ENCODE measurements around the gene THSD8. TPM values are rescaled to one million over a fixed set of nuclear protein-coding genes. Genes with fewer than 3 reads are reported as not detected.
A peak's percentile ranks its signal among the peaks of the same experiment; 100 is the strongest.

Gene THSD8
- polyA plus RNA-seq, 1 donor from 2014 or later = not detected

DNA sequence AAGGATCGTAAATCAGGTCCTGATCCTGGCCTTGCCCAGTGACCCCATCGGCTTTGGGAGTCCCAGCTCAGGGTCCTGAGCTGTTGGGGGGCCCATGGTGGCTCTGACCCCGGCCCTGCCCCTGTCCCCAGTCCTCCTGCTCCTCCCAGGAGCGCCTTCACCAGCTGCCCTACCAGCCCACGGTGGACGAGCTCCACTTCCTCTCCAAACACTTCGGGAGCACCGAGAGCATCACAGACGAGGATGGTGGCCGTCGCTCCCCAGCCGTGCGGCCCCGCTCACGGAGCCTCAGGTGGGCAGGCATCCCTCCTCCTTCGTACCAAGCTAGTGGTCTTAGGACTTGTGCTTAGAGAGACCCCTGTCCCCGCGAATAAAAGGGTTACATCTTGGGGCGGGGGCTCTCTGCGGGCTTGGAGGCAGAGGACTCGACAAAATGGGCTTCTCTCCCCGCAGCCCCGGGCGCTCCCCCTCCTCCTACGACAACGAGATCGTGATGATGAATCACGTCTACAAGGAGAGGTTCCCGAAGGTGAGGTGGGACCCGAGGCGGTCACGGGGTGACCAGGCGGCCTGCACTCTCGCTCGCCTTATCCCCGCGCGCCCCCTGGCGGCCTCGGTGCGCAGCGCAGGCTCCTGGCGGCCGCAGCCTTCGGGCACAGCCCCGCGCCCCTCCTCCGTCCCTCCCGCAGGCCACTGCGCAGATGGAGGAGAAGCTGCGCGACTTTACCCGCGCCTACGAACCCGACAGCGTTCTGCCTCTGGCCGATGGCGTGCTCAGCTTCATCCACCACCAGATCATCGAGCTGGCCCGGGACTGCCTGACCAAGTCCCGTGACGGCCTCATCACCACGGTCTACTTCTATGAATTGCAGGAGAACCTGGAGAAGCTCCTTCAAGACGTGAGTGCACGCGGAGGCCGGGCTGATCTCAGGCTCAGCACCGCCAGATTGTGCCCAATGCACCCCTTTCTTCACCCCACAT lies 45.6 kb downstream of the THSD8 start:
- H3K36me3 ChIP-seq (ENCODE audit: insufficient read depth, low read length) = peaks cover 15% of the 10 kb centered on the region
- no peaks in the 10 kb centered on the region for H3K9me2 ChIP-seq (ENCODE audit: insufficient read depth, low read length)
- H3K4me2 ChIP-seq (ENCODE audit: low read length) = no peak overlapping the region
- H4K20me1 ChIP-seq (ENCODE audit: insufficient read depth) = peaks cover 10% of the 10 kb centered on the region
- no peaks in the 10 kb centered on the region for H3K27me3 ChIP-seq (ENCODE audit: insufficient read depth, low read depth, low read length)
- no peak overlapping the region for H3K4me3 ChIP-seq (ENCODE audit: low read length)
- H2AFZ ChIP-seq (ENCODE audit: low read depth, low read length) = no peak overlapping the region
- no peak overlapping the region for H3K9ac ChIP-seq (ENCODE audit: low read length)
- no peaks in the 10 kb centered on the region for H3K9me3 ChIP-seq (ENCODE audit: low read length)
- H3K27ac ChIP-seq (ENCODE audit: low read length) = no peak overlapping the region
- no peaks in the 10 kb centered on the region for H3F3A ChIP-seq (ENCODE audit: insufficient read depth, low read length, poor library complexity, severe bottlenecking)
- TF ChIP-seq, protein P1, sequence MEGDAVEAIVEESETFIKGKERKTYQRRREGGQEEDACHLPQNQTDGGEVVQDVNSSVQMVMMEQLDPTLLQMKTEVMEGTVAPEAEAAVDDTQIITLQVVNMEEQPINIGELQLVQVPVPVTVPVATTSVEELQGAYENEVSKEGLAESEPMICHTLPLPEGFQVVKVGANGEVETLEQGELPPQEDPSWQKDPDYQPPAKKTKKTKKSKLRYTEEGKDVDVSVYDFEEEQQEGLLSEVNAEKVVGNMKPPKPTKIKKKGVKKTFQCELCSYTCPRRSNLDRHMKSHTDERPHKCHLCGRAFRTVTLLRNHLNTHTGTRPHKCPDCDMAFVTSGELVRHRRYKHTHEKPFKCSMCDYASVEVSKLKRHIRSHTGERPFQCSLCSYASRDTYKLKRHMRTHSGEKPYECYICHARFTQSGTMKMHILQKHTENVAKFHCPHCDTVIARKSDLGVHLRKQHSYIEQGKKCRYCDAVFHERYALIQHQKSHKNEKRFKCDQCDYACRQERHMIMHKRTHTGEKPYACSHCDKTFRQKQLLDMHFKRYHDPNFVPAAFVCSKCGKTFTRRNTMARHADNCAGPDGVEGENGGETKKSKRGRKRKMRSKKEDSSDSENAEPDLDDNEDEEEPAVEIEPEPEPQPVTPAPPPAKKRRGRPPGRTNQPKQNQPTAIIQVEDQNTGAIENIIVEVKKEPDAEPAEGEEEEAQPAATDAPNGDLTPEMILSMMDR (IDR thresholded peaks at IDR 0.05; ENCODE audit: poor library complexity, severe bottlenecking) = peak; percentile 93
- TF ChIP-seq EZH2 (IDR thresholded peaks at IDR 0.05; ENCODE audit: borderline replicate concordance, insufficient read depth, low read length, poor library complexity, severe bottlenecking) (no peak), MXI1 (conservative IDR thresholded peaks at IDR 0.05; ENCODE audit: poor library complexity, severe bottlenecking) (peak; percentile 17), SMC3 (conservative IDR thresholded peaks at IDR 0.05; ENCODE audit: poor library complexity) (peak; percentile 77), RAD21 (conservative IDR thresholded peaks at IDR 0.05) (peak; percentile 86), EP300 (conservative IDR thresholded peaks at IDR 0.05; ENCODE audit: poor library complexity, severe bottlenecking) (no peak), TAF1 (IDR thresholded peaks at IDR 0.05; ENCODE audit: low read depth) (no peak)
- TF ChIP-seq, protein P2, sequence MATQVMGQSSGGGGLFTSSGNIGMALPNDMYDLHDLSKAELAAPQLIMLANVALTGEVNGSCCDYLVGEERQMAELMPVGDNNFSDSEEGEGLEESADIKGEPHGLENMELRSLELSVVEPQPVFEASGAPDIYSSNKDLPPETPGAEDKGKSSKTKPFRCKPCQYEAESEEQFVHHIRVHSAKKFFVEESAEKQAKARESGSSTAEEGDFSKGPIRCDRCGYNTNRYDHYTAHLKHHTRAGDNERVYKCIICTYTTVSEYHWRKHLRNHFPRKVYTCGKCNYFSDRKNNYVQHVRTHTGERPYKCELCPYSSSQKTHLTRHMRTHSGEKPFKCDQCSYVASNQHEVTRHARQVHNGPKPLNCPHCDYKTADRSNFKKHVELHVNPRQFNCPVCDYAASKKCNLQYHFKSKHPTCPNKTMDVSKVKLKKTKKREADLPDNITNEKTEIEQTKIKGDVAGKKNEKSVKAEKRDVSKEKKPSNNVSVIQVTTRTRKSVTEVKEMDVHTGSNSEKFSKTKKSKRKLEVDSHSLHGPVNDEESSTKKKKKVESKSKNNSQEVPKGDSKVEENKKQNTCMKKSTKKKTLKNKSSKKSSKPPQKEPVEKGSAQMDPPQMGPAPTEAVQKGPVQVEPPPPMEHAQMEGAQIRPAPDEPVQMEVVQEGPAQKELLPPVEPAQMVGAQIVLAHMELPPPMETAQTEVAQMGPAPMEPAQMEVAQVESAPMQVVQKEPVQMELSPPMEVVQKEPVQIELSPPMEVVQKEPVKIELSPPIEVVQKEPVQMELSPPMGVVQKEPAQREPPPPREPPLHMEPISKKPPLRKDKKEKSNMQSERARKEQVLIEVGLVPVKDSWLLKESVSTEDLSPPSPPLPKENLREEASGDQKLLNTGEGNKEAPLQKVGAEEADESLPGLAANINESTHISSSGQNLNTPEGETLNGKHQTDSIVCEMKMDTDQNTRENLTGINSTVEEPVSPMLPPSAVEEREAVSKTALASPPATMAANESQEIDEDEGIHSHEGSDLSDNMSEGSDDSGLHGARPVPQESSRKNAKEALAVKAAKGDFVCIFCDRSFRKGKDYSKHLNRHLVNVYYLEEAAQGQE (IDR thresholded peaks at IDR 0.05; ENCODE audit: borderline replicate concordance) = no peak
- H3K79me2 ChIP-seq (replicated peaks; ENCODE audit: insufficient read depth, low read length) = peaks cover 6% of the 10 kb centered on the region

Small RNAs within 50 kb of the gene (small RNA-seq; reads per million reads assigned to genes)
- 0 reads per million in 3 experiments for gene MIR5684
- 0 reads per million in 3 experiments for gene MIR6794

Other genes starting within 250 kb of the THSD8 start
- 6.1 and 6.7 TPM in 2 replicates for gene ZNF490, start 191.3 kb upstream of the THSD8 start, polyA plus RNA-seq
- 10.2 and 11.0 TPM in 2 replicates for gene ZNF791, start 191.1 kb upstream of the THSD8 start, polyA plus RNA-seq
- 11.5 and 23.4 TPM in 2 replicates for gene MAN2B1, start 135.3 kb upstream of the THSD8 start, polyA plus RNA-seq
- gene WDR83, start 135.3 kb upstream of the THSD8 start, polyA plus RNA-seq = 45.3 and 51.3 TPM in 2 replicates
- 227 and 239 TPM in 2 replicates for gene DHPS, start 120.2 kb upstream of the THSD8 start, polyA plus RNA-seq
- not detected in 2 replicates for gene GNG14, start 114.1 kb upstream of the THSD8 start, polyA plus RNA-seq
- gene FBXW9, start 105.4 kb upstream of the THSD8 start, polyA plus RNA-seq = 16.2 and 20.9 TPM in 2 replicates
- gene TNPO2, start 78.1 kb upstream of the THSD8 start, polyA plus RNA-seq = 88.0 and 98.6 TPM in 2 replicates
- gene TRIR, start 67.4 kb upstream of the THSD8 start, polyA plus RNA-seq = 405 and 418 TPM in 2 replicates
- gene GET3, start 64.6 kb upstream of the THSD8 start, polyA plus RNA-seq = 89.6 and 112 TPM in 2 replicates
- not detected in 2 replicates for gene BEST2, start 50.3 kb upstream of the THSD8 start, polyA plus RNA-seq
- gene HOOK2, start 26.5 kb upstream of the THSD8 start, polyA plus RNA-seq = 28.4 and 44.3 TPM in 2 replicates
- gene JUNB, start 10.6 kb upstream of the THSD8 start, polyA plus RNA-seq = 18.7 and 29.4 TPM in 2 replicates
- 832 and 882 TPM in 2 replicates for gene PRDX2, start 269 bp upstream of the THSD8 start, polyA plus RNA-seq
- 25.7 and 28.2 TPM in 2 replicates for gene RNASEH2A, start 4.5 kb downstream of the THSD8 start, polyA plus RNA-seq
- gene RTBDN, start 32.5 kb downstream of the THSD8 start, polyA plus RNA-seq = 1.0 TPM in 1 of 2 replicates, not detected in the other
- gene MAST1, start 36.4 kb downstream of the THSD8 start, polyA plus RNA-seq = 65.0 and 105 TPM in 2 replicates
- gene DNASE2, start 79.4 kb downstream of the THSD8 start, polyA plus RNA-seq = 0.59 TPM in 1 of 2 replicates, not detected in the other
- gene KLF1, start 85.1 kb downstream of the THSD8 start, polyA plus RNA-seq = not detected in 2 replicates
- gene GCDH, start 89.1 kb downstream of the THSD8 start, polyA plus RNA-seq = 35.4 and 51.5 TPM in 2 replicates
- 1.5 and 1.6 TPM in 2 replicates for gene SYCE2, start 117.2 kb downstream of the THSD8 start, polyA plus RNA-seq
- 47.6 and 55.9 TPM in 2 replicates for gene FARSA, start 131.6 kb downstream of the THSD8 start, polyA plus RNA-seq
- gene CALR, start 136.5 kb downstream of the THSD8 start, polyA plus RNA-seq = 211 and 242 TPM in 2 replicates
- 37.4 and 42.1 TPM in 2 replicates for gene RAD23A, start 143.8 kb downstream of the THSD8 start, polyA plus RNA-seq
- 18.6 and 21.3 TPM in 2 replicates for gene GADD45GIP1, start 155.2 kb downstream of the THSD8 start, polyA plus RNA-seq
- gene DAND5, start 167.5 kb downstream of the THSD8 start, polyA plus RNA-seq = not detected in 2 replicates
- not detected in 2 replicates for gene NFIX, start 193.4 kb downstream of the THSD8 start, polyA plus RNA-seq